NCI-H345 (cell line): ENCODE data around the gene TAL1.

Source experiments
- DNase-seq: peaks from one replicate; lab custom pipeline; 2025; lab: John Stamatoyannopoulos, UW

Gene TAL1

GRCh38 chr1:47175227-47175934, 56.6 kb downstream of the TAL1 start:
- peak; percentile 72 for DNase-seq

DNA sequence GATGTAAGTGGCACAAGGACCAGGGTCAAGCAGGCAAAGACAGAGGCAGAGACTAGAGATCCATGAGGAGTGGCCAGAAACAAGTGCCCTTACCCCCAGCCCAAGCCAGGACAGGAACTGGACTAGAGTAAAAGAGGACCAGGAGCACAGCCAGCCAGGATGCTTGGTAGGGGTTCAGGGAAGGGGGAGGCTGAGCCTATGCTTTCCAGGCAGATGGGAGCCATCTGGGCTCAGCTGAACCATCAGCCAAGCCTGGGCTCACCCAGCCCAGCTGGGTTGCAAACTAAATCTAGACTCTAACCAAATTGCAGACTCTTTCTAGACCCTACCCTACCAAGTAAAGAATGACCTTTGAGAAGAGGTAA, 57.4 kb downstream of the TAL1 start:
- no peak for DNase-seq

- DNase-seq, result no peak
These were observed 59.2 kb downstream of the TAL1 start for GRCh38 chr1:47172782-47173181.
